ENCODE measurements around the gene EPG5.
"Not testable (repeated sequence)": the region's sequence is repeated elsewhere in the genome, so short reads cannot be mapped to it uniquely, and the experiment has no call there.

EPG5 gene

DNA sequence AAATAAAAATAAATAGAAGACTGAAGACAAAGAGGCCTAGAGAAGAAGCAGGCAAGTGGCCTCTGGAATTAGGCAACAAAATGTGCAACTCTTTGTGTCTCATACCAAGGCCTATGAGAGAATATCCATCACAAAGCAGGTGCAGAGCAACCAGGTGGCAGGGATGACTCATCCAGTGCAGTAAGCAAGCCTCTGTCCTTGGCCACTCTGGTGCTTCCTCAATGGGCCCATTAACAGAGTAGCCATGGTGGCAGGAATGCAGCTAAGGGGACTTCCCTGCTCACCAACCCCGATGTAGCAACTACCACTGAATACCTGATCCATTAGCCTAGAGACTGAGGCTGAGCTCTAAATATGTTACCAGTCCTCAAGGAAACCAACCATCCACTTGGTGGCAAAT, 11.0 kb upstream of the EPG5 start:
- TF ChIP-seq, protein P1, sequence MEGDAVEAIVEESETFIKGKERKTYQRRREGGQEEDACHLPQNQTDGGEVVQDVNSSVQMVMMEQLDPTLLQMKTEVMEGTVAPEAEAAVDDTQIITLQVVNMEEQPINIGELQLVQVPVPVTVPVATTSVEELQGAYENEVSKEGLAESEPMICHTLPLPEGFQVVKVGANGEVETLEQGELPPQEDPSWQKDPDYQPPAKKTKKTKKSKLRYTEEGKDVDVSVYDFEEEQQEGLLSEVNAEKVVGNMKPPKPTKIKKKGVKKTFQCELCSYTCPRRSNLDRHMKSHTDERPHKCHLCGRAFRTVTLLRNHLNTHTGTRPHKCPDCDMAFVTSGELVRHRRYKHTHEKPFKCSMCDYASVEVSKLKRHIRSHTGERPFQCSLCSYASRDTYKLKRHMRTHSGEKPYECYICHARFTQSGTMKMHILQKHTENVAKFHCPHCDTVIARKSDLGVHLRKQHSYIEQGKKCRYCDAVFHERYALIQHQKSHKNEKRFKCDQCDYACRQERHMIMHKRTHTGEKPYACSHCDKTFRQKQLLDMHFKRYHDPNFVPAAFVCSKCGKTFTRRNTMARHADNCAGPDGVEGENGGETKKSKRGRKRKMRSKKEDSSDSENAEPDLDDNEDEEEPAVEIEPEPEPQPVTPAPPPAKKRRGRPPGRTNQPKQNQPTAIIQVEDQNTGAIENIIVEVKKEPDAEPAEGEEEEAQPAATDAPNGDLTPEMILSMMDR (IDR thresholded peaks at IDR 0.05; ENCODE audit: low read depth, low read length), result no peak
- H3K4me3 ChIP-seq (replicated peaks in 1 of 2; ENCODE audit: low read depth in 2 of 2, low read length in 2 of 2), result no peak overlapping the region
- DNase-seq (ENCODE audit: low read depth in 2 of 2), result no peak

DNA sequence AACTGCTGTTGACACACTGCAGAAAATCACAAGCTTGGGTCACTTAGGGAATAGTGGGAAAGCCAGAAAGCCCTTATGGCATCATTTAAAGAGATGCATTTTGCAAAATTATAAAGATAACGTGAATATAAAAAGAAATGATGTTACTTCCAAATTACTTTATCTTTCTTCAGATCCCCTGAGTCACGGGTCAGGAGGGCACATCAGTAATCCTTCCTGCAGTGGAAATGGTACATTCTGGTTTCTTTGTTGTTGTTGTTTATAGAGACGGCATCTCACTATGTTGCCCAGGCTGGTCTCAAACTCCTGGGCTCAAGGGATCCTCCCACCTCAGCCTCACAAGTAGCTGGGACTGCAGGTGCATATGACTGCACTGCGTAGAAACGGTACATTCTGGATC, 9.8 kb upstream of the EPG5 start:
- H3K4me3 ChIP-seq (replicated peaks in 1 of 2; ENCODE audit: low read depth in 2 of 2, low read length in 2 of 2), result no peak overlapping the region
- TF ChIP-seq, protein P1 (IDR thresholded peaks at IDR 0.05; ENCODE audit: low read depth, low read length), result no peak
- DNase-seq (ENCODE audit: low read depth in 2 of 2), result peak in 1 of 2 donors; percentile 26

DNA sequence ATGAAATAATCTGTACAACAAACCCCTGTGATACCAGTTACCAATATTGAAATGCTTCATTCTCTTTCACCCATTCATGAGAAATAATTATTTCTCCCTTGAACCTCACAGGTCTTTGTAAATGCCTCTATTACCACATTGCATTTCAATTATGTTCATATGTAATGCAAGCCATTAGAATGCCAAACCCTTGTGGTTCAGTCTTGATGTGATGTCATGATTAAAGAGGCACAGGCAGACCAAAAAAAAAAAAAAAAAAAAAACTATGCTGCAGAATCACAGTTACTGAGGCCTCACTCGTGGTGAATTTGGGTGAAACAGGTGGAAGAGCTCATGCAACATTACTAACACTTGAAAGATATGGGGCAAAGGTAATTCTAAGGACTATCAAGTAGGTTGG, 9.4 kb upstream of the EPG5 start:
- TF ChIP-seq, protein P1 (IDR thresholded peaks at IDR 0.05; ENCODE audit: low read depth, low read length), result no peak
- no peak overlapping the region for H3K4me3 ChIP-seq (replicated peaks in 1 of 2; ENCODE audit: low read depth in 2 of 2, low read length in 2 of 2)
- DNase-seq (ENCODE audit: low read depth in 2 of 2), result peak; percentile 29 to 38

DNA sequence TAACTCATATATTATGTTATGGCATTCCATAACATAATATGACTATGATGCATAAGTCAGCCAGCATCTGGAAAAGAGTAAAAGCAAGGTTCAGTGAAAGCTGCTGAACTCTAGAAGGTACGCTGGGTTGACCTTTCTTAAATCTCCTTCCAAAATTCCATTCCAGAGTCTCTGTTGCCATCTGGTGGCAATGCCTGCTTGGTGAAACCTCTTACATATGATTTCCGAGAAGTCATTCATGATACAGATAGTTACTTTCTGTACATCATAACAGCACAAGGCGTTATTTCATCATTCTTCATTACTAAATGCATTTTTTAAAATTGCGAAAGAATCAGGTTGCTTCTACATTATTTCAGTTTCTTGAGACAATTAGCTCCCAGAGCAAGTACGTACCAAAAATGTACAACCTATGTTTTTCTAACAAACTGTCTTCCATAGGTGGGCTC, 7.0 kb upstream of the EPG5 start:
- TF ChIP-seq, protein P1 (IDR thresholded peaks at IDR 0.05; ENCODE audit: low read depth, low read length), result peak; percentile 77
- H3K4me3 ChIP-seq (replicated peaks in 1 of 2; ENCODE audit: low read depth in 2 of 2, low read length in 2 of 2), result no peak overlapping the region
- DNase-seq (ENCODE audit: low read depth in 2 of 2), result peak; percentile 90 to 95

DNA sequence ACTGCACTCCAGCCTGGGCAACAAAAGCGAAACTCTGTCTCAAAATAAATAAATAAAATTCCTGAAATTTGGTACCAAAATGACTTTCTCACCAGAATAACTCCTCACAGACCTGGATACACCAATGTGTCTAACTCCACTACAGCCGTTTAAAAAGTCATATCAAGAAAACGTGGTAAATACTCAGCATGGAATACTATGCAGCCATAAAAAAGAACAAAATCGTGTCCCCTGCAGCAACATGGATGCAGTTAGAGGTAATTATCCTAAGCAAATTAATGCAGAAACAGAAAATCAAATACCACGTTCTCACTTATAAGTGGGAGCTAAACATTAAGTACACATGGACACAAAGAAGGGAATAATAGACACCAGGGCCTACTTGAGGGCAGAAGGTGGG, 2.2 kb downstream of the EPG5 start:
- DNase-seq (ENCODE audit: low read depth in 2 of 2); H3K4me3 ChIP-seq (replicated peaks in 1 of 2; ENCODE audit: low read depth in 2 of 2, low read length in 2 of 2): not testable (repeated sequence)

DNA sequence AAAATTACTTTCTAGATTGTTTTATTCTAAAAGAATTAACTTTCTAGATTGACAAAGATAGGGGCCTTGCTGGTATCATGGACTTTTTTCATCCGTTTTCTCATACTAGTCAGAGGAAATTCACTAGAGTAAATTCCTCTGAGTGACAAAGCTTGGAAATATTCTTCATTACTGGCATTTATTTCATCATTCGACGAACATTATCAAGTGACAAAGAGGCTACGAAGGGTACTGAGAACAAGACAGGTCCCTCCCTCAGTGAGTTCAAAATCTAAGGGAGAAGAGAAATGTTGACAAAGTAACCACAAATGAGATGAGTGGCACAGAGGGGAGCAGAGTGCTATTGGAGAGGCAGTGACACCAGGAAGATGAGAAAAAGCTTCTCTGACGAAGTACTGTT, 4.3 kb downstream of the EPG5 start:
- H3K4me3 ChIP-seq (replicated peaks in 1 of 2; ENCODE audit: low read depth in 2 of 2, low read length in 2 of 2), result no peak overlapping the region
- peak; percentile 62 to 89 for DNase-seq (ENCODE audit: low read depth in 2 of 2)

DNA sequence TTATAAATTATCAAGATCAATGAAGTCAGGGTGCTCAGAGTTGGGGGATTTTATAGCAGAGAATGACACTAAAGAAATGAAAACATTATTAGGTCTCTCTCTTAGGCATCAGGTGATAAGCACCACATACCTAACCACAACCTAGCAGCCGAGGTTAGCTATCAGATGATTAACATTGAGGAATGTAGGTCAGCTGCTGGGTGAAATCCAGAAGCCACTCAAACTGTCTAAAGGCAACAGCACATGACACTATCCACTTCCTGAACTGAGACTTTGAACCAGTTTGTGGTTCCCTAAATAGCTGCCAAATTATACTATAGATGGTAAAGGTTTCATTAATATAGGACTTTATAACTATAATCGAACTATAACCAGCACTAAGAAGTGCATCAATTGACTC, 4.7 kb downstream of the EPG5 start:
- no peak overlapping the region for H3K4me3 ChIP-seq (replicated peaks in 1 of 2; ENCODE audit: low read depth in 2 of 2, low read length in 2 of 2)
- DNase-seq (ENCODE audit: low read depth in 2 of 2), result peak; percentile 47 to 87
- TF ChIP-seq, protein P1 (IDR thresholded peaks at IDR 0.05; ENCODE audit: low read depth, low read length), result no peak

More for the DNA sequence above, 4.3 kb downstream of the EPG5 start:
- TF ChIP-seq, protein P1 (IDR thresholded peaks at IDR 0.05; ENCODE audit: low read depth, low read length), result no peak

DNA sequence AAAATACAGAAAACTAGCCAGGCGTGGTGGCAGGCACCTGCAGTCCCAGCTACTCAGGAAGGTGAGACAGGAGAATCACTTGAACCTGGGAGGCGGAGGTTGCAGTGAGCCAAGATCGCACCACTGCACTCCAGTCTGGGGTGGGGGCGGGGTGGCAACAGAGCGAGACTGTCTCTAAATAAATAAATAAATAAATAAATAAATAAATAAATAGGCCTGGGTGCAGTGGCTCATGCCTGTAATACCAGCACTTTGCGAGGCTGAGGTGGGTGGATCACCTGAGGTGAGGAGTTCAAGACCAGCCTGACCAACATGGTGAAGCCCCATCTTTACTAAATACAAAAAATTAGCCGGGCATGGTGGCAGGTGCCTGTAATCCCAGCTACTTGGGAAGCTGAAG, 7.6 kb downstream of the EPG5 start:
- not testable (repeated sequence) for DNase-seq (ENCODE audit: low read depth in 2 of 2); H3K4me3 ChIP-seq (replicated peaks in 1 of 2; ENCODE audit: low read depth in 2 of 2, low read length in 2 of 2)
